Mucosa of stomach (tissue), 1 donor: ENCODE results near the gene MTMR3.
A peak's percentile ranks its signal among the peaks of the same experiment; 100 is the strongest.

Experiments used
- H3K27me3 ChIP-seq: one replicate; pipeline ENCODE4 v1.7.0; 2013; ENCODE audit warnings: mild to moderate bottlenecking, low read length; ENCODE audit not compliant: control insufficient read depth, insufficient read depth
- H3K36me3 ChIP-seq: one replicate; pipeline ENCODE4 v1.7.0; 2013; ENCODE audit warnings: low read length; ENCODE audit not compliant: control insufficient read depth, insufficient read depth
- H3K4me1 ChIP-seq: one replicate; pipeline ENCODE4 v1.7.0; 2013; ENCODE audit warnings: mild to moderate bottlenecking, low read length; ENCODE audit not compliant: control insufficient read depth, insufficient read depth
- H3K4me3 ChIP-seq: one replicate; pipeline ENCODE4 v1.7.0; 2013; ENCODE audit warnings: low read length
- H3K9ac ChIP-seq: one replicate; pipeline ENCODE4 v1.7.0; 2013; ENCODE audit warnings: mild to moderate bottlenecking, low read length, moderate library complexity
- H3K9me3 ChIP-seq: one replicate; pipeline ENCODE4 v1.7.0; 2013; ENCODE audit warnings: mild to moderate bottlenecking, low read length, moderate library complexity; ENCODE audit not compliant: control insufficient read depth
- donor health status: Pancreatic carcinoma.

MTMR3 gene

DNA sequence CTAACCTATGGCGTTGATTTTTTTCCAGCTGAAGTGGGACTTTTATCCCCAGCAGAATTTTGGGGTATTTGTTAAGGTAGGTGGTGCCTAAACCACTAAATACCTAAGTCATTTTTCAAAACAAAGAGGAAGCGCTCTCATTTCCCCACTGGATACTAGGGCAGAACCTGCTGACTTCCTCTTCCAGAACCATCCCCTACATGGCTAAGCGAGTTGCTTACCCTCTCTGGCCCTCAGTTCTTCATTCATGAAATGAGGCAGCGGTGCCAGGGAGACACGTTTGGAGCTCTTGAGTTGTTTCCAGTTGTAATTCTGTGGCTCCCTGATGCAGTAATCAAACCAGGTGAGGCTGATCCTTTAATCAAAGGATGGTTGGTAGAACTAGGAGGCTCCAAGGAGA is 10.0 kb upstream of the MTMR3 start:
- Histone ChIP-seq H3K9ac (no peak overlapping the region), H3K4me3 (no peak overlapping the region), H3K27me3 (no peaks in the 10 kb centered on the region), H3K4me1 (peaks cover 3% of the 10 kb centered on the region), H3K9me3 (no peaks in the 10 kb centered on the region), H3K36me3 (no peaks in the 10 kb centered on the region)

- Histone ChIP-seq H3K9me3 (no peaks in the 10 kb centered on the region), H3K36me3 (no peaks in the 10 kb centered on the region), H3K4me3 (no peak overlapping the region), H3K27me3 (no peaks in the 10 kb centered on the region), H3K4me1 (peaks cover 3% of the 10 kb centered on the region), H3K9ac (no peak overlapping the region)
These were observed 9.0 kb upstream of the MTMR3 start for GRCh38 chr22:29873943-29874342.

DNA sequence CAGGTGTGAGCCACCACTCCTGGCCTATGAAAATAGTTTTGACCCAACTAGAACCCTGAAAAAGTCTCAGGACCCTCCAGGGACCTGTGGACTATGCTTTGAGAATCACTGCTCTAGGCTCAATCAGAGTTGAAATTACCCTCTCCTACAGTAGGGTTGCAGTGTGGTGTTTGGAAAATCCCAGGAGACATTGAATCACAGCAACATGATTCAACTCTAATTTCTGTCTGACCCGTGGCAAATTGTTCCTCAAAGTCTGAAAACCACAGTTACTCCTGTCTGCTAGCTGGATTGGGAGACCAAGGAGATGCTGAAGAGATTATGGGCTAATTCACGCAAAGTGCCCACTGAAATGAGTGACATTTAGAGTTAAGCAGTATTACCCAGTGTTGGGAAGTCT is 5.4 kb upstream of the MTMR3 start:
- Histone ChIP-seq H3K9me3 (no peaks in the 10 kb centered on the region), H3K27me3 (no peaks in the 10 kb centered on the region), H3K4me3 (no peak overlapping the region), H3K36me3 (no peaks in the 10 kb centered on the region), H3K9ac (no peak overlapping the region), H3K4me1 (no peaks in the 10 kb centered on the region)

- H3K9ac ChIP-seq, result no peak overlapping the region
- H3K27me3 ChIP-seq, result no peaks in the 10 kb centered on the region
- no peak overlapping the region for H3K4me3 ChIP-seq
- no peaks in the 10 kb centered on the region for H3K9me3 ChIP-seq
- no peaks in the 10 kb centered on the region for H3K4me1 ChIP-seq
- H3K36me3 ChIP-seq, result no peaks in the 10 kb centered on the region
These were observed 3.2 kb upstream of the MTMR3 start for GRCh38 chr22:29879753-29880152.

GRCh38 chr22:29882716-29883044 is 294 bp upstream of the MTMR3 start:
- Histone ChIP-seq H3K9ac (no peak overlapping the region), H3K4me3 (no peak overlapping the region), H3K9me3 (no peaks in the 10 kb centered on the region), H3K27me3 (no peaks in the 10 kb centered on the region), H3K36me3 (no peaks in the 10 kb centered on the region), H3K4me1 (peaks cover 12% of the 10 kb centered on the region)

DNA sequence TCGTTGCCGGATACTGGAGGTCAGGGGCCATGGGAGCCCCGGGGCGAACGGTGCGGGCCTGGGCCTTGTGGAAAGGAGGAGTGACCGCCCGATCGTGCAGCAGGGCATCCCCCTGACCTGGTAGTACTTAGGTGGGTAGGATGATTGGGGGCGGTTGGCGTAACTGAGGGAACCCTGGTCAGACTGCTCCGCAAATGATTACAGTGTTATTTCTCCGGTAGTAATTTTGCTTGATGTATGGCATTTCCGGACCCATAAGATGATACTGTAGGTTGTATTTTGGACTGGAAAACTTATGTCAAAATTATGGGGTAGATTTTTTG is 762 bp downstream of the MTMR3 start:
- no peaks in the 10 kb centered on the region for H3K9me3 ChIP-seq
- no peaks in the 10 kb centered on the region for H3K36me3 ChIP-seq
- H3K4me1 ChIP-seq, result peaks cover 12% of the 10 kb centered on the region
- no peaks in the 10 kb centered on the region for H3K27me3 ChIP-seq
- peak overlapping the region; percentile 39 for H3K4me3 ChIP-seq
- H3K9ac ChIP-seq, result peak overlapping the region; percentile 98

- no peak overlapping the region for H3K4me3 ChIP-seq
- peaks cover 12% of the 10 kb centered on the region for H3K4me1 ChIP-seq
- H3K27me3 ChIP-seq, result no peaks in the 10 kb centered on the region
- no peaks in the 10 kb centered on the region for H3K9me3 ChIP-seq
- H3K9ac ChIP-seq, result no peak overlapping the region
- H3K36me3 ChIP-seq, result no peaks in the 10 kb centered on the region
These were observed 2.6 kb downstream of the MTMR3 start for GRCh38 chr22:29885610-29886009.

GRCh38 chr22:29886596-29886995 is 3.6 kb downstream of the MTMR3 start:
- H3K9me3 ChIP-seq, result no peaks in the 10 kb centered on the region
- H3K4me1 ChIP-seq, result peaks cover 12% of the 10 kb centered on the region
- H3K27me3 ChIP-seq, result no peaks in the 10 kb centered on the region
- H3K36me3 ChIP-seq, result no peaks in the 10 kb centered on the region
- no peak overlapping the region for H3K9ac ChIP-seq
- no peak overlapping the region for H3K4me3 ChIP-seq

DNA sequence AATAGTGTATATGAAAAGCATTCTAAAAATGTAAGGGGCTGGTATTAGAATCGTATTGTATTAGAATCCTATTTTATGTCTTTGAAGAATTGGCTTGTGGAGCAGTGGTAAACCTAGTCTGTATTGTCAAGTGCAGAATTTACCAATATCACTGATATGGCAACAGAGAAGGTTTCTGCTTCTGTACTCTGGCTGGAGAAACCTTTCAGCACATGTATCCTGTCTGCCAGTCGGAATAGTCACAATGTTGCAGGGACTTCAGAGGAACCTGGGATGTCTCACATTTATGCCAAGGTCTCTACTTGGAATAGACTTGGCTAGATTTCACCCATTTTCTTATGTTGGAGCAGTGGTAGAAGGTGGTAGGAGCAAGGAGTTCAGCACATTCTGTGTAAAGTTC is 4.4 kb downstream of the MTMR3 start:
- no peak overlapping the region for H3K9ac ChIP-seq
- no peaks in the 10 kb centered on the region for H3K36me3 ChIP-seq
- no peaks in the 10 kb centered on the region for H3K27me3 ChIP-seq
- peaks cover 12% of the 10 kb centered on the region for H3K4me1 ChIP-seq
- no peaks in the 10 kb centered on the region for H3K9me3 ChIP-seq
- H3K4me3 ChIP-seq, result no peak overlapping the region

DNA sequence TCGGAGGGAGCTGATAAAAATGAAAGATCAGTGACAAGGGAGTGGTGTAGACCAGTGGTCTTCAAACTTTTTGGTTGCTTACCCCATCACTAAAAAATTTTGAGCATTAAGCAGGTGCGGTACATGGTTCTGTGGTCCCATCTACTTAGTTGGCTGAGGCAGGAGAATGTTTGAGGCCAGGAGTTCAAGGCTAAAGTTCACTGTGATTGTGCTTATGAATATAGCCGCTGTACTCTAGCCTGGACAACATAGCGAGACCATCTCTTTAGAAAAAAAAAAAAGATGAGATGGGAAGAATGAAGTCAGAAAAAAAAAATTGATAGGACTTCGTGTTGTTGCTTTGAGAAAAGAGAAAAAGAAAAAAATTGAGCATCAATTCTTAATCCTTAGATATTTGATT is 7.8 kb downstream of the MTMR3 start:
- Histone ChIP-seq H3K27me3 (no peaks in the 10 kb centered on the region), H3K9me3 (no peaks in the 10 kb centered on the region), H3K4me1 (peaks cover 11% of the 10 kb centered on the region), H3K4me3 (no peak overlapping the region), H3K36me3 (no peaks in the 10 kb centered on the region), H3K9ac (no peak overlapping the region)

GRCh38 chr22:29892315-29893156 is 9.6 kb downstream of the MTMR3 start:
- H3K9me3 ChIP-seq, result no peaks in the 10 kb centered on the region
- H3K9ac ChIP-seq, result no peak overlapping the region
- H3K4me1 ChIP-seq, result peaks cover 7% of the 10 kb centered on the region
- no peaks in the 10 kb centered on the region for H3K36me3 ChIP-seq
- H3K27me3 ChIP-seq, result no peaks in the 10 kb centered on the region
- no peak overlapping the region for H3K4me3 ChIP-seq

- Histone ChIP-seq H3K36me3 (no peaks in the 10 kb centered on the region), H3K4me3 (no peak overlapping the region), H3K4me1 (peaks cover 16% of the 10 kb centered on the region), H3K9ac (no peak overlapping the region), H3K9me3 (no peaks in the 10 kb centered on the region), H3K27me3 (no peaks in the 10 kb centered on the region)
These were observed 18.4 kb downstream of the MTMR3 start for GRCh38 chr22:29901354-29901753.

- Histone ChIP-seq H3K9me3 (no peaks in the 10 kb centered on the region), H3K27me3 (no peaks in the 10 kb centered on the region), H3K9ac (no peak overlapping the region), H3K4me1 (peaks cover 27% of the 10 kb centered on the region), H3K36me3 (no peaks in the 10 kb centered on the region), H3K4me3 (peak overlapping the region; percentile 8)
These were observed 20.4 kb downstream of the MTMR3 start for GRCh38 chr22:29903371-29903770.
